GM18505 (cell line): ENCODE measurements around the gene FADS3.

Source experiments
- ATAC-seq: cut with Tn5 transposase; IDR thresholded peaks from one replicate; pipeline ENCODE4 v1.9.1; 2021; ENCODE audit not compliant: unreplicated experiment
- POLR2A ChIP-seq: IDR thresholded peaks from 4 replicates; pipeline ENCODE4 v1.6.1; 2011; ENCODE audit warnings: borderline replicate concordance; ENCODE audit not compliant: insufficient read depth, insufficient read length; ENCODE audit errors: extremely low read depth

FADS3 gene

GRCh38 chr11:61918938-61919704 lies 27.8 kb upstream of the FADS3 start:
- TF ChIP-seq POLR2A, result no peak
- no peak for ATAC-seq

- no peak for ATAC-seq
- TF ChIP-seq POLR2A, result no peak
Observed at GRCh38 chr11:61918251-61918937, 27.0 kb upstream of the FADS3 start.

- no peak for TF ChIP-seq POLR2A
- no peak for ATAC-seq
Observed at GRCh38 chr11:61917334-61918109, 26.2 kb upstream of the FADS3 start, which contains the start of gene RAB3IL1. Gene RAB3IL1 (minus strand): TSS chr11:61917566. CDS start chr11:61917367, 199 bp downstream.

- no peak for ATAC-seq
- TF ChIP-seq POLR2A, result no peak
Observed at GRCh38 chr11:61916737-61917333, 25.5 kb upstream of the FADS3 start.

- TF ChIP-seq POLR2A, result no peak
- no peak for ATAC-seq
Observed at GRCh38 chr11:61914471-61915171, 23.3 kb upstream of the FADS3 start.

- TF ChIP-seq POLR2A, result no peak
- no peak for ATAC-seq
Observed at GRCh38 chr11:61913699-61914395, 22.5 kb upstream of the FADS3 start.

- no peak for ATAC-seq
- no peak for TF ChIP-seq POLR2A
Observed at GRCh38 chr11:61912991-61913698, 21.8 kb upstream of the FADS3 start.

- no peak for ATAC-seq
- TF ChIP-seq POLR2A, result no peak
Observed at GRCh38 chr11:61912530-61912898, 21.2 kb upstream of the FADS3 start.

- TF ChIP-seq POLR2A, result no peak
- no peak for ATAC-seq
Observed at GRCh38 chr11:61911701-61912529, 20.6 kb upstream of the FADS3 start.

GRCh38 chr11:61911128-61911700 lies 19.9 kb upstream of the FADS3 start:
- no peak for ATAC-seq
- no peak for TF ChIP-seq POLR2A

- TF ChIP-seq POLR2A, result no peak
- no peak for ATAC-seq
Observed at GRCh38 chr11:61910187-61911127, 19.1 kb upstream of the FADS3 start.
